ENCODE measurements around the gene HS3ST3A1.

The HS3ST3A1 gene

GRCh38 chr17:13491916-13492736, 109.6 kb downstream of the HS3ST3A1 start:
- DNase-seq (ENCODE audit: low read depth): no peak

DNA sequence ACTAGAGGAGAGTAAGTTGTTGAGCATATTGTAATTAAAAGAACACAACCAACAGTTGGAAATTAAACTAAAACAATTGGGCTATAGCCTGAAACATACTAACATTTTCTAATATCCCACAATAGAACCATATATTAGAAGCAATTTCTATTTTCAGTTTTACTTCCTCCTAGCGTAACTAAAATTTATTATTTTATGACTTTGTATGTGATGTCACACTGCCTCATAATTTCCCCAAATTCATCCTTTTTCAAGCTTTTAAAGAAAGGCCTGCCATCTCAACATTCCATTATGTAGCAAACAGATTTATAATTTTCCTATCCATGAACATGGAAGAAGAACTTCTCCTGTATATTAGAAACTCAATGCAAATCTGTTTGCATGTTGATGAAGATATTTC, 110.2 kb downstream of the HS3ST3A1 start:
- DNase-seq (ENCODE audit: low read depth): no peak

- DNase-seq (ENCODE audit: low read depth): peak; percentile 58
Measured at GRCh38 chr17:13490906-13491482, 110.7 kb downstream of the HS3ST3A1 start.

GRCh38 chr17:13490427-13490826, 111.3 kb downstream of the HS3ST3A1 start:
- DNase-seq (ENCODE audit: low read depth): no peak

- peak; percentile 21 for DNase-seq (ENCODE audit: low read depth)
Measured at GRCh38 chr17:13485327-13485726, 116.4 kb downstream of the HS3ST3A1 start.

GRCh38 chr17:13484020-13484419, 117.7 kb downstream of the HS3ST3A1 start:
- peak; percentile 56 for DNase-seq (ENCODE audit: low read depth)

DNA sequence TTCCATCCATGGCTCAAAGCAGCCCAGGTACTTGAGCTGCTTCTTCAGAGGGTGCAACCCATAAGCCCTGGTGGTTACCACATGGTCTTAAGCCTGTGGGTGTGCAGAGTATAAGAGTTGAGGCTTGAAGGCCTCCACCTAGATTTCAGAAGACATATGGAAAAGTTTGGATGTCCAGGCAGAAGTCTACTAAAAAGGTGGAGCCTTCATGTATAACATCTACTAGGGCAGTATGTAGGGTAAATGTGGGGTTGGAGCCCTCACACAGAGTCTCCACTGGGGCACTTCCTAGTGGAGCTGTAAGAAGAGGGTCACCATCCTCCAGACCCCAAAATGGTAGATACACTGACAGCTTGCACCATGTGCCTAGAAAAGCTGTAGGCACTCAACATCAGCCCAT, 120.9 kb downstream of the HS3ST3A1 start:
- DNase-seq (ENCODE audit: low read depth): no peak

GRCh38 chr17:13478326-13478830, 123.4 kb downstream of the HS3ST3A1 start:
- DNase-seq (ENCODE audit: low read depth): peak; percentile 90

- peak; percentile 60 for DNase-seq (ENCODE audit: low read depth)
Measured at GRCh38 chr17:13477180-13477611, 124.5 kb downstream of the HS3ST3A1 start.

- DNase-seq (ENCODE audit: low read depth): peak; percentile 60
Measured at GRCh38 chr17:13476720-13477119, 125.0 kb downstream of the HS3ST3A1 start.

- DNase-seq (ENCODE audit: low read depth): no peak
Measured at GRCh38 chr17:13475574-13476223, 126.0 kb downstream of the HS3ST3A1 start.

DNA sequence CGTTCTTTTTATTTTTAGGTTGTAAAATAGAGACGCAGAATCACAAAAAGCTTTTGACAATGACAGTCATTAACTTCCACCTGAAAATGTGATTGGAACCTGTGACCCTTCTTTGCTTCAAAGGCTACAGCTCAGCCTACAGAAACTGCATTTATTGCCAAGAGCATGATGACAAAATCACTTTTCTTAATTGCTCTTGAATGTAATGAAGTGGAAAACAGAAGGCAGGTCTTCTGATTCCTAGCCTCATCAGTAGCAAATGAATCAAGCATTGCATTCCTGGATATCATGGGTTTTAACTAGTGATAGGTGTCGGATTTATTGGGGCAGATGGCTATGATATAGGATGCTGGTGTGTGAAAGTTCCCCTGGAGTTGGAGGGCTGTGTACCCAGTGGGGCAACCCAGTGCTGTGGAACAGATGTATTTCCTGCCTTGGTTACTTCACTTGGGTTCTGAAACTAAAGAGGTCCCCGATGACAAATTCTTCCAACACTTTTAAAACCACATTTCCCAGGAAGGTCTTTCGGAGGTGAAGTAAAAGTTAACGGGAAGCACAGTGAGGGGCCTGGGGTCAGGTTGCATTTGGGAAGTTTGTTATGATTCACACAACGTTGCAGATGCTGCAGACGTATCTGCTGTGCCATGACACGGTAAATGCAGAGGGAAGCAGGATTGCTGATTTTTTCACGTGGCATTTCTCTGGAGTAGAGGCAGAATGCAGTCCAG, 127.5 kb downstream of the HS3ST3A1 start:
- DNase-seq (ENCODE audit: low read depth): no peak

DNA sequence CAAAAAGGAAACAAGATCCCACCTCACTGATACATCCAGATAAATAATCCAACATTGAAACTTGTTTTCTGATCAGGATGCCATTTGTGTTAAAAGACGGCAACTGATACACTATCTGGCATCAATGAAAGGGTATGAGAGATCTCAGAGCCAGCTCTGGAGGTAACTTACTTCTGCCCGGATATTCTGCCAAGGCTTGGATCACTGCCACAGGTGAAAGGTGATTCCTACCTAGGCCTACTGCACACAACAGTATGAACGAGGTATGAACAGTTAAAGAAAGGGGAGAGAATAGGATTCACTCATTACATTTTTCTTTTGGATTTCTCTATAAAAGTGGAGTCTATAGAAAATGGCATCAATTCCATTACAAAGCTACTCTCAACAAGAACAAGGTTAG, 136.1 kb downstream of the HS3ST3A1 start:
- no peak for DNase-seq (ENCODE audit: low read depth)

GRCh38 chr17:13462673-13463124, 139.0 kb downstream of the HS3ST3A1 start:
- no peak for DNase-seq (ENCODE audit: low read depth)

DNA sequence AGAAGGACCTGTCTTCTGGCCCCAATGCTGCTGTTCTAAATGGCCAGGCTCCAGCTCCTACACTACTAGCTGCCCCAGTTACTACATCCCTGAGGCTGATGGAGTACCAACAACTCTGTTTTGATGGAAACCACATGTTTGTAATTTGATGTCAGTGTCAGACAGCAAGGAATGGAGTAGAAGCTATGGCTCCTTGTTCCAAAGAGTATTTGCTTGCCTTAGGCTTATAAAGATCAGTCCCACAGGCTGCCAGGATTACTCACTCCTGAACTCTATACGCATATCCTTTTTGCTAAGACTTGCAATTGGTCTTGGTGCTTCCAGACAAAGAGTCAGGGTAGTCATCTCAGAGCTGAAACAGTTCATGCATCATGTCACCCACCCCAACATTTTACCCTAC, 139.6 kb downstream of the HS3ST3A1 start:
- peak; percentile 79 for DNase-seq (ENCODE audit: low read depth)

DNA sequence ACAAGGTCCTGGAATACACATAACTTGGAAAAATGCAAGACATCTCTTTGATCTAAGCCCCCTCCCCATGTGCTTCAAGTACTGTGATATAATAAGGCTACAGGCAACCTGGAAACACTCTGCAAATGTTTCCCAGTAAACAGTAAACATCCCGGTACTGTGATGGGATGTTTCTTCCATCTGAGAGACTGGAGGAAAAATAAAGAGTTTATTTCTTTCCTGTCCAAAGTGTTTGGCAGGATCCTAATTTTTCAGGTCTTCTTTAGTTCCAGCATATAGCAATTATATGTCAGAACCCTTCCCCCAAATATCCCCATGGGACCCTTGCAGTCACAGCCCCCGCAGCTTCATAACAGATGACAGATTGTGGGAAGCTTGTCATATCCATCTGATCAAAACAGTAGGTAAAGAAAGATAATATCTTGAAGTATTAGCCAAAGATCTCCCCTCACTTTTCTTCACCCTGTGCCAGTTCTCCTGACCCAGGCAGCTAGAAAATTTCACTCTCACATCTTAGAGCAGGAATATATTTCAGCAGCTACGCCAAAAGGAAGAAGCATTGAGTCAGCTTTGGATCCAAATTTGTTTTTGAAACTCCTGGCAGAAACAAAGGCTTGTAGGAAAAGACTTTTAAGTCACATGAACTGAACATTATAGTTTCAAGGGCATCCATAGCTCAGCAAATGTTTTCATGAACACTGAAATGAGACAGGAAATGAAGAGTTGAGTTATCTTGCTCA, 141.3 kb downstream of the HS3ST3A1 start:
- DNase-seq (ENCODE audit: low read depth): no peak

GRCh38 chr17:13457783-13458182, 143.9 kb downstream of the HS3ST3A1 start:
- no peak for DNase-seq (ENCODE audit: low read depth)

Measured in EH (cell line).